ENCODE results near the gene AIFM2.
"Not testable (repeated sequence)": the region's sequence is repeated elsewhere in the genome, so short reads cannot be mapped to it uniquely, and the experiment has no call there.

- TF ChIP-seq ZNF274 (CRISPR knock-in tag; IDR thresholded peaks at IDR 0.05); DR1 (CRISPR knock-in tag; IDR thresholded peaks at IDR 0.05); POLR2AphosphoS5 (IDR thresholded peaks at IDR 0.05; ENCODE audit: low read depth, low read length); ZNF564 (CRISPR knock-in tag; IDR thresholded peaks at IDR 0.05); ARHGAP35 (CRISPR knock-in tag; IDR thresholded peaks at IDR 0.05; ENCODE audit: borderline replicate concordance); ZNF740 (CRISPR knock-in tag; IDR thresholded peaks at IDR 0.05); CENPX (CRISPR knock-in tag; IDR thresholded peaks at IDR 0.05); ZNF574 (CRISPR knock-in tag; IDR thresholded peaks at IDR 0.05); SAP130 (CRISPR knock-in tag; IDR thresholded peaks at IDR 0.05; ENCODE audit: low read depth): not testable (repeated sequence)
- TF ChIP-seq, protein P1, sequence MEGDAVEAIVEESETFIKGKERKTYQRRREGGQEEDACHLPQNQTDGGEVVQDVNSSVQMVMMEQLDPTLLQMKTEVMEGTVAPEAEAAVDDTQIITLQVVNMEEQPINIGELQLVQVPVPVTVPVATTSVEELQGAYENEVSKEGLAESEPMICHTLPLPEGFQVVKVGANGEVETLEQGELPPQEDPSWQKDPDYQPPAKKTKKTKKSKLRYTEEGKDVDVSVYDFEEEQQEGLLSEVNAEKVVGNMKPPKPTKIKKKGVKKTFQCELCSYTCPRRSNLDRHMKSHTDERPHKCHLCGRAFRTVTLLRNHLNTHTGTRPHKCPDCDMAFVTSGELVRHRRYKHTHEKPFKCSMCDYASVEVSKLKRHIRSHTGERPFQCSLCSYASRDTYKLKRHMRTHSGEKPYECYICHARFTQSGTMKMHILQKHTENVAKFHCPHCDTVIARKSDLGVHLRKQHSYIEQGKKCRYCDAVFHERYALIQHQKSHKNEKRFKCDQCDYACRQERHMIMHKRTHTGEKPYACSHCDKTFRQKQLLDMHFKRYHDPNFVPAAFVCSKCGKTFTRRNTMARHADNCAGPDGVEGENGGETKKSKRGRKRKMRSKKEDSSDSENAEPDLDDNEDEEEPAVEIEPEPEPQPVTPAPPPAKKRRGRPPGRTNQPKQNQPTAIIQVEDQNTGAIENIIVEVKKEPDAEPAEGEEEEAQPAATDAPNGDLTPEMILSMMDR (CRISPR knock-in tag; IDR thresholded peaks at IDR 0.05) = not testable (repeated sequence)
- TF ChIP-seq, protein P2, sequence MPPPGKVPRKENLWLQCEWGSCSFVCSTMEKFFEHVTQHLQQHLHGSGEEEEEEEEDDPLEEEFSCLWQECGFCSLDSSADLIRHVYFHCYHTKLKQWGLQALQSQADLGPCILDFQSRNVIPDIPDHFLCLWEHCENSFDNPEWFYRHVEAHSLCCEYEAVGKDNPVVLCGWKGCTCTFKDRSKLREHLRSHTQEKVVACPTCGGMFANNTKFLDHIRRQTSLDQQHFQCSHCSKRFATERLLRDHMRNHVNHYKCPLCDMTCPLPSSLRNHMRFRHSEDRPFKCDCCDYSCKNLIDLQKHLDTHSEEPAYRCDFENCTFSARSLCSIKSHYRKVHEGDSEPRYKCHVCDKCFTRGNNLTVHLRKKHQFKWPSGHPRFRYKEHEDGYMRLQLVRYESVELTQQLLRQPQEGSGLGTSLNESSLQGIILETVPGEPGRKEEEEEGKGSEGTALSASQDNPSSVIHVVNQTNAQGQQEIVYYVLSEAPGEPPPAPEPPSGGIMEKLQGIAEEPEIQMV (CRISPR knock-in tag; IDR thresholded peaks at IDR 0.05; ENCODE audit: low read depth) = not testable (repeated sequence)
Measured at GRCh38 chr10:70123166-70123565, 9.5 kb downstream of the AIFM2 start.

All from HepG2 (cell line).